Measurements from ENCODE around the gene PKP1. TPM values are rescaled to one million over a fixed set of nuclear protein-coding genes. Genes with fewer than 3 reads are reported as not detected.

The PKP1 gene
- total and polyA plus RNA-seq, 2 donors (not counting 3 experiments of a cell fraction or from before 2014, with no cell fraction given) = 0.01 TPM; not detected in 1

GRCh38 chr1:201354151-201354900 is 71.0 kb downstream of the PKP1 start:
- intact Hi-C loops (cut with micrococcal nuclease) = no loop called here
- no peak for FAIRE-seq
- POLR2A ChIA-PET = no interaction called here

More at GRCh38 chr1:201354151-201354900, 71.0 kb downstream of the PKP1 start:
- Histone ChIP-seq H3K4me1 (ENCODE audit: control insufficient read depth, extremely low read depth, insufficient read depth, low read length) (peaks cover 6% of the 10 kb centered on the region), H3K9ac (replicated peaks; ENCODE audit: extremely low read depth, insufficient read depth, low read length) (no peak overlapping the region), H3K4me3 (replicated peaks in 1 of 3; ENCODE audit: insufficient read depth in 1 of 3, low read depth in 1 of 3, low read length in 3 of 3) (no peak overlapping the region), H3K27me3 (ENCODE audit: control insufficient read depth in 2 of 2, insufficient read depth in 2 of 2, low read length in 2 of 2) (peaks cover 0 to 5% of the 10 kb centered on the region in 2 experiments), H3K9me3 (replicated peaks; ENCODE audit: control insufficient read depth, insufficient read depth, low read length) (no peaks in the 10 kb centered on the region), H3K79me2 (ENCODE audit: control insufficient read depth, insufficient read depth, low read length) (no peaks in the 10 kb centered on the region), H2AFZ (ENCODE audit: low read depth, low read length) (no peak overlapping the region), H3K9me1 (replicated peaks; ENCODE audit: control insufficient read depth, extremely low read depth, insufficient read depth, low read length) (no peaks in the 10 kb centered on the region), H4K20me1 (replicated peaks; ENCODE audit: control insufficient read depth, extremely low read depth, insufficient read depth, low read length) (no peaks in the 10 kb centered on the region), H3K4me2 (ENCODE audit: insufficient read depth, low read length) (no peak overlapping the region), H3K36me3 (ENCODE audit: control insufficient read depth in 2 of 2, extremely low read depth in 1 of 2, insufficient read depth in 2 of 2, low read length in 2 of 2) (no peaks in the 10 kb centered on the region), H3K27ac (ENCODE audit: insufficient read depth, low read depth, low read length) (no peak overlapping the region)
- CTCF ChIA-PET = interaction anchor here (1.5 kb wide), 1 partner anchor 21 kb away, joined by 3 read pairs; no protein-coding TSS in a partner anchor
- DNase-seq (ENCODE audit: low read depth, low spot score) = no peak
- TF ChIP-seq JUN (IDR thresholded peaks at IDR 0.05; ENCODE audit: borderline replicate concordance, insufficient read depth, insufficient read length, low read depth) = no peak
- TF ChIP-seq, protein P1, sequence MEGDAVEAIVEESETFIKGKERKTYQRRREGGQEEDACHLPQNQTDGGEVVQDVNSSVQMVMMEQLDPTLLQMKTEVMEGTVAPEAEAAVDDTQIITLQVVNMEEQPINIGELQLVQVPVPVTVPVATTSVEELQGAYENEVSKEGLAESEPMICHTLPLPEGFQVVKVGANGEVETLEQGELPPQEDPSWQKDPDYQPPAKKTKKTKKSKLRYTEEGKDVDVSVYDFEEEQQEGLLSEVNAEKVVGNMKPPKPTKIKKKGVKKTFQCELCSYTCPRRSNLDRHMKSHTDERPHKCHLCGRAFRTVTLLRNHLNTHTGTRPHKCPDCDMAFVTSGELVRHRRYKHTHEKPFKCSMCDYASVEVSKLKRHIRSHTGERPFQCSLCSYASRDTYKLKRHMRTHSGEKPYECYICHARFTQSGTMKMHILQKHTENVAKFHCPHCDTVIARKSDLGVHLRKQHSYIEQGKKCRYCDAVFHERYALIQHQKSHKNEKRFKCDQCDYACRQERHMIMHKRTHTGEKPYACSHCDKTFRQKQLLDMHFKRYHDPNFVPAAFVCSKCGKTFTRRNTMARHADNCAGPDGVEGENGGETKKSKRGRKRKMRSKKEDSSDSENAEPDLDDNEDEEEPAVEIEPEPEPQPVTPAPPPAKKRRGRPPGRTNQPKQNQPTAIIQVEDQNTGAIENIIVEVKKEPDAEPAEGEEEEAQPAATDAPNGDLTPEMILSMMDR (IDR thresholded peaks at IDR 0.05; ENCODE audit: extremely low read depth in 1 of 2, insufficient read depth in 1 of 2, low read depth in 1 of 2, low read length in 2 of 2) = no peak
- no peak for TF ChIP-seq POLR2A (IDR thresholded peaks at IDR 0.05; ENCODE audit: low read depth, low read length)
- no peak for TF ChIP-seq GATA2 (IDR thresholded peaks at IDR 0.05; ENCODE audit: insufficient read depth, insufficient read length, low read depth, low read length)
- TF ChIP-seq MAX (IDR thresholded peaks at IDR 0.05; ENCODE audit: insufficient read depth, insufficient read length) = no peak
- dilution Hi-C loops (cut with MboI; ENCODE audit: extremely low pct_ligation_motif_present, low sequenced_read_pairs) = no loop called here
- BruUV-seq (replicated peaks) = no TSS peak
